GM19238 (cell line): Measurements from ENCODE around the gene BTBD6.

Source experiments
- DNase-seq: peaks from one replicate; pipeline ENCODE4 v3.0.0; 2011; ENCODE audit warnings: low spot score; ENCODE audit not compliant: insufficient read length

The BTBD6 gene

DNA sequence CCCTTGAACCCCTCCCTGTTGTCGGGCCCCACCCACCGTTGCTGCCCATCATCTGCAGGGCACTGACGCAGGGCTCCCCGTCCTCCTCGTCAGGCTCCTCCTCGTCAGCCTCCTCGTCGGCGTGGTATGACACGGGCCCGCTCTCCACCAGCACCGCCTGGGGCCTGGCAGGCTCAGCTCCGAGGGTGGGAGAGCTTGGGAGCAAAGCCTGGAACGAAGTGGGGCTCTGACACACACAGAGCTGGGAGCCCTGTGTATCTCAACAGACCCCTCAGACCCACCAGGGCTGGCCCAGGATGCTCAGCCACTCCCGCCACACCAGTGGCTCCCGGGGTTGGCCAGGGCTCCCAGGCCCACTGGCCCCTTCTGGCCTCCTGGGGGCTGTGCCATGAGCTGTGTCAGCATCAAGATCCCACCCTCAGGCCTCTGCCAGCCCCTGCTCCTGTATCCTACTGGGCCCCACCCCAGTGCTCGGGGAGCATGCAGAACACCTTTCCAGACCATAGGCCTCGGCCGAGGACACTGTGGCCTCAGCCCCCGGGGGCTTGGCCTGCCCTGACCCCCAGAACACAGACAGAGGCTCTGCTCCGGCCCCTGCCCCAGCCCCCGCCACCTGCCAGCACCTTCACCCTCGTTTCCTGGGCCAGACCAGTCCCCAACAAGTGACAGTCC is 37.1 kb upstream of the BTBD6 start:
- no peak for DNase-seq

DNA sequence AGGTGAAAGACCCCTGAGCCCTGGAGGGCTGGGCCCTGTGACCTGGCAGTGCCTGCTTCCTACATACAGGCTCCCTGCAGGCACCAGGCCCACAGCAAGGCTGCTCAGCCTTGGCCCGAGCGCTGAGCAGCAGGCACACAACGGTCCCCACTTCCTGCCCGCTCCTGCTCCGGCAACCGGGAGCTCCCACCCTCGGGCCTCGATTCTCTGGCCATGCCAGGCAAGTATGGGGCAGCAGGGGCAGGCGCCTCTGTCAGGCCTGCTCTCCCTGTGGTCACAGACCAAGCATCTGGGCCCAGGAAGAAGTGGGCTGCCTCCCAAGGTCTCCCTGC is 36.6 kb upstream of the BTBD6 start:
- DNase-seq: no peak

DNA sequence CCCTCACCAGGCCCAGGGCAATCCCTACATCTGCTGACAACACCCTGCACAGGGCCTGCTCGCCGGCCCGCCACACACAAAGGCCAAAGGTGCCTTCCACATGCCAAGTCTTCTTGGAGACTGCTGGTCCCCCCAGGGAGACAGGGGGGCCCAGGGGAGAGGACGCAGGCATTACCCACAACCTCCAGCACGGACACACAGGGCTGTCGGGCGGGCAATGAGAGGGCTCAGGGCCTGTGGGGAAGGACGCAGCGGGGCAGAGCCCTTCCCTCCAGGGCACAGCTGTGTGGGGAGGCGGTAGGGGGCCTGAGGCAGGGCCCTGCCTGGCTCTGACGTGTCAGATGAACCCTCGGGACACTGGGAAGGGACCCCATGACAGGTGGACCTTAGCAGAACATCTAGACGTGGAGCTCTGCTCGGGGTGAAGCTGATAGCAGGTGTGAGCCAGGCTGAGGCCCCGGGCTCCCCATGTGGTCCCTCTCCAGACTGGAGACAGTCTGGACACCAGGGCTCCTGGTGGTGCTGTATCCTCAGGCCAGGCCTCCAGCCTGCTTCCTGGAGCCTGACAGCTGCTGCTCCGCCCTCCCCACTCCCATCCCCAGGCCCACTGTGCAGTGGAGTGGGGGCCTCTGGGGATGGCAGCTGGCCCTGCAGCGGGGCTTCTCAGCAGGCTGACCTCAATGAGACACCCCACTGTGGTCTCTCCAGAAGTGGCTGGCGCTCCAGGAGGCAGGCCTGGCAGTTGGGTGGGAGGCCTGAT is 35.6 kb upstream of the BTBD6 start:
- no peak for DNase-seq

DNA sequence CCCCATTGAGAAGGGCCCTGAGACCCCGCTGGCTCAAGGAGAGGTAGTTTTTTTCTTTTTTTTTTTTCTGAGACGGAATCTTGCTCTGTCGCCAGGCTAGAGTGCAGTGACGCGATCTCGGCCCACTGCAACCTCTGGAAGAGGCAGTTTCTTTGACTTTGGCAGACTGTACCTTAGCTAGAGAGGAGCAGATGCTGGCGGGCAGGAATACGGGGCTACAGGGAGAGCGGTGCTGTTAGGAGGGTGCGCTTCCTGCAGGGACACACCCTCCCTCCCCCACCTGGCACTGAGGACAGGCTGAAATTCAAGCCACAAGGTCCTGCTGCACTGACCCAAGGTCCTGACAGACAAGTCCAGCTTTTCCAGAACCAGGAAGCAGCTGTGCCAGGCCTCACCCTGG is 35.0 kb upstream of the BTBD6 start:
- DNase-seq: no peak

DNA sequence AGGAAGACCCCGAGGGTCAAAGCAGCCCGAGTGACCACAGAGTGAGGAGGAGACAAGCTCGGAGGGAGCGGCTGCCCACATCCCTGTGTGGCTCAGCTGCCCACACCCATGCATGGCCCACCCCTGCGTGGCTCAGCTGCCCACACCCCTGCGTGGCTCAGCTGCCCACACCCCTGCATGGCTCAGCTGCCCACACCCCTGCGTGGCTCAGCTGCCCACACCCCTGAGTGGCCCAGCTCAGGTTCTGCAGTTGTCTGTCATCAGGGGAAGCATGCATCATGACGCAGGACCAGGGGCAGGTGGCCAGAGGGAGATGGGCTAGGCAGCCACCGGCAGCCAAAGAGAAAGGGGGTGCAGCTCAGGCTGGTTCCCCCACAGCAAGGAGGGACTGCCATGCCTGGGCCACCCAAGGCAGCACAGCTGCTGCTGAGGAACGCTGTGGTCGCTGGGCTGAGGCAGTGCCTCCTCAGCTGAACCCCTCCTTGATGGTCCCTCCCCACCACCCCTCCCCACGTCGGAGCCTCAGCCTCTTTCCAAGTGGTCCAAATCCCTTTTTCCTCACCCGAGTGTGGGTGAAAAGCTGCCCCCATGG is 33.9 kb upstream of the BTBD6 start:
- no peak for DNase-seq

DNA sequence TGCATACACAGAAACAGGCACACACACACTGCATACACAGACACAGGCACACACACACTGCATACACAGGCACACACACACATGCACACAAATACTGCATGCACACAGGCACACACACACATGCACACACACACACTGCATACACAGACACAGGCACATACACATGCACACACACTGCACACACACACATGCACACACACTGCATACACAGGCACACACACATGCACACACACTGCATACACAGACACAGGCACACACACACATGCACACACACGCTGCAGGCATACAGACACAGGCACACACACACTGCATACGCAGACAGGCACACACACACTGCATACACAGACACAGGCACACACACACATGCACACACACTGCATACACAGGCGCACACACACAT is 32.7 kb upstream of the BTBD6 start:
- no peak for DNase-seq

DNA sequence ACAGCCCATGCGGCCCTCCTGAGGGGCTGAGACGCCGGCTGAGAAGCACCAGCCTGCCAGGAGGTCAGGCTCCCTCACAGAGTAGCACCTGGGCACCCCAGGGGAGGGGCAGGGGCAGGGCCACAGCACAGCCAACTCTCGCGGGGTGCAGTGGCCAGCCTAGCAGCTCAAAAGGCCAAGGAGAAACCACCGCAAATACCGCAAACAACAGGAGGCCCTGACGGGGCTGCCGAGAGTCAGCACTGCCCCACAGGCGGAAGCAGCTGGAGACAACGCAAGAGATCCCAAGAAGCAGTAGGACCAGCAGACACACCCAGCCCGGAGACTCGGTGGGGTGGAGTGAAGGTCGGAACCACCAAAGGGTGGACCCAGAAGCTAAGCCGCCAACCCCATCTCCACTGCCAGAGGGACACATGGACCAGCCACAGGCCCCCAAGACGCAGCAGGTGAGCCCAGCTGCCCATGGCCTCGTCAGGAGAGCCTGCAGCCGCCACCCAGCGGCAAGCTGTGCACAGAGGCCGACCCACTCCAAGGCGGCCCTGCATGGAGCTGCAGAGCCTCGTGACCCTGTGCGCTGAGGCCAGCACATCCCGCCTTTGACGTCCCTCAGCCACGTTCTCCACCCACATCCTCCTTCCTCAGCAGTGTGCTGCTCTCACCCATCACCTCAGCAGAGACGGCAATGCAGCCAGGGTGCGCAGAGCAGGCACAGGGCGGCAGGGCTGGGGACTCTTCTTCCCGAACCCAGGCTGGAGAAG is 31.7 kb upstream of the BTBD6 start:
- DNase-seq: no peak

DNA sequence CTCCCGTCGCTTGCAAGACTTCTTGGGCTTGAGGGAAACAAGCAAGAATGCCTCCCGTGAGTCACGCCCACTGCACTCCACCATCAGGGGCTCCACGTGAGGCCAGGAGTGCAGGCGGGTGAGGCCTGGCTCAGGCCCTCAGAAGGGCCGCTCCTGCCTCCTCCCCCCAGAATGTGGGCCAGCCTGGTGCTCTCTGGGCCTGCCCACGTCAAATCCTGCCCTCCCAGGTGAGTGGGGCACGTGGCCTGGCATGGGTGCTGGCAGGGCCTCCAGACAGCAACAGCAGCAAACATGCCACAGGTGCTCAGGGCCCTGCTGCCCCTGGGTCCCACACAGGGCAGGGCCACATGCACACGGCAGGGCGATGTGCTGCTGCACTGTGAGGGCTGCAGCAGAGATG is 30.6 kb upstream of the BTBD6 start:
- no peak for DNase-seq

DNA sequence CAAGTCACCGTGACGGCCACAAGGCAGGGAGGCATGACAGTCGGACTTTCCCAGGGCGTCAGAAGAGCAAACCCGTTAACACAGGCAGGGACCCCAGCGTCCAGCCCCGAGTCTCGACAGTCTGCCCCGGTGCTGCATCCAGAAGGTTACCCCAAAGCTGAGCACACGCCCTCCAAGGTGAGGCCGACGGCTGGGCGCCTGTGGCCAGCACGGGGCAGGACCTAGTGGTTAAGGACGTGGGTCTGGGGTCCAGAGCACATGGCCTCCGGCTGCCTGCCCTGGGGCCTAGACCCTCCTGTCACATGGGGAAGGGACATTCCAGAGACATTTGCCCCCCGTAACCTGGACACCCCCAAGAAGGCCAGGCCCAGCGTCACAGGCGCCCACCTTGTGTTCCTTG is 29.7 kb upstream of the BTBD6 start:
- no peak for DNase-seq

DNA sequence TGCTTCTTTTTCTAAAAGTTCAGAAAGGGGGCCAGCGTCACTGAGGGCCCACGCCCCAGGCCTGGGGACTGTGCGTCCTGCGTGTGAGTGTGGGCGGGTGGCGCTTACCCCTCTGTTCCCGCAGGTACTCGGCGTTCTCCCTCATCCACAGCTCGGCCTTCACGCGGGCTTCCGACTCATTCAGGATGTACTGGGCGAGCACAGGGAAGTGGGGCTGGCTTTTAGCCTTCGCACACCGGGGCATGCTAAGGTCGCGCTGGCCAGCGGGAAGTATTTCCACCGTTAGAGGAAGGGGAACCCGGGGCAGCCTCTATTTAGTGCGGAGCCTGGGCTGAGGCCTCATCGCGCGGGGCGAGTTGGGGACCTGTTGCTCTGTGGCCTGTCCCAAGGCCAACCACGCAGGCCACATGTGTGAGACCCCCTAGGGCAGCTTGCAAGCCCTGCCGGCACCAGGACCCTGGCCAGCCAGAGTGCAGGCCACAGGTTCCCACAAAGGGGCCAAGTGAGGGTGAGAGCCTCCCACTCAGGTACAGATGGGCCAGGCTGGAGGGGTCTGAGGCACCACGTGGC is 29.2 kb upstream of the BTBD6 start:
- DNase-seq: no peak

DNA sequence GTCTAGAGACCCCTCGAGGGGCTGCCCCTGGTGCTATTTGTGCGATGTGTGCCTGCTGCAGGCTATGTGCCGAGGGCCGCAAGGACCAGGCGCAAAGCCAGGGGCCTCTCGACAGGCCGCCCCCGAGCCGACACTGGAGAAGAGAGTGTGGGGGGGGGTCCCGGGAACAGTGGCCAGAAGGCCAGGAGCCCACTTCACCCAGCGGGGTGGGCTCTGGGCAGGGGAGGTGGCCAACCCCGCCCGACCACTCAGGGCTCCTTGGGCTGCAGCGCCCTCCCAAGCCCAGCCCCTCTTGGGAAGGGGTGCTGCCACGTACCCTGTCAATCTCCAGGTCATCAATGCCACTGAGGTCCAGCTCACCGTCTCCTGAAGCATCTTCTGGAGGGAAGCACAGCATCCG is 28.6 kb upstream of the BTBD6 start:
- no peak for DNase-seq

DNA sequence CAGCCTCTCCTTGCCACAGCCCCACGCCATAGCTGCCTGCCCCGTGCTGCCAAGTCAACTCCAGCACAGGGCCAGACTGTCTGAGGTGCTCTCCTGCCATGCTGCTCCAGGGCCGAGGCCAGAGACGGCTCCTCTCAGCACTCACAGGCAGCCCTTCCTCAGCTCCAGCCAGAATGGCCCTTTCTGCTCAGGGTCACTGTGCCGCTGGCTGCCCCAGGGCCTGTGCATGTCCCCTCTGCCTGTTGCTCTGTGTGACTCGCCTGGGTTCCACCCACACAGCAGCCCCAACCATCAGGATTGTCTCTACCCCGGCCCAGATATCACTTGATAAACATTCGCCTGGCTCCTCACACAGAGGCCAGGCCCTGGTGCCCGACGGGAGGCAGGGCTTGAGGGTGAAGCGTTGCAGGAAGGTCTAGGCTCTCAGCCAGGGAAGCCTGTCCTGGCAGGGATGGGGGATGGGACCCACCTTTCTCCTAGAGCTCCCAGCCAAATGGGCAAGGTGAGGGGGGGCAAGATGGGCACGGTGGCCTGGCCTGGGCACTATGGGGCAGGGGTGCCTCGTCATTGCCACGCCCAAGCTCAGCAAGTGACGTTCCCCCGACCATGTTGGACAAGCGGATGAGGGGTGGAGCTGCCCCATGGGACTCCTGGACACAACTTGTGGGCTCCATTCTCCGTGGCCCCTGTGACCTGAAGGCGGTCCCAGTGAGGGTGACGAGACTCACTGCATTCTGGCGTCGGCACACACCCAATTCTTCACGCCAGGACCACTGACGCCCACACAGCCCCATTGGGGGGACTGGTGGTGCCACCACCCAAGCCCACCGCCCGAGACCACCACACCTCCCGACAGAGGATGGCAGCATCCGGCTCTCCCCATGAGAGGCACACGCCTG is 27.4 kb upstream of the BTBD6 start:
- no peak for DNase-seq

DNA sequence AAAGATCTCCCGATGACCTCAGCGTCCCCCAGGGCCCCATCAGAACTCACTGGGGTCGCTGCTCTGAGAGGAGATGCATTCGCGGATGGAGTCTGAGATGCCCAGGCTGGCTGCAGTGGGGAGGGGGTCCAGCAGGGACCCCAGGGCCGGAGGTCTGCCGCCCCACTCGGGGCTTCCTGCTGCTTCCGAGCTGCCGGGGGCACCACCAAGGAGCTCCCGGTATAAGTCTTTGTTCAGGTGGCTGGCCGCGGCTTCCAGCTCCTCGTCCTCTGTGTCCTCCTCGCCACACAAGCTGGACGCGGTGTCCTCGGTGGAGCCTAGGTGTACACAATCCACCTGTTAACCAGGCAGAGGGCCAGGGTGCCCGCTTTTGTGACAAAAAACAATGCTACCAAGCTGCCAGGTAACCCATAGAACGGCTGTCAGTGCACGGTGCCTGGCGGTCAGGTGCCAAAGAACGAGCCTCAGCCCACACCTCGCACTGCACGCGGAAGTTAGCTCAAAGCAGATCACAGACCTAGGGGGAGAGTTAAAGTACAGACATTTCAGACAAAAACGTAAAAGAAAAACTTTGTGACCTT is 26.6 kb upstream of the BTBD6 start:
- no peak for DNase-seq

DNA sequence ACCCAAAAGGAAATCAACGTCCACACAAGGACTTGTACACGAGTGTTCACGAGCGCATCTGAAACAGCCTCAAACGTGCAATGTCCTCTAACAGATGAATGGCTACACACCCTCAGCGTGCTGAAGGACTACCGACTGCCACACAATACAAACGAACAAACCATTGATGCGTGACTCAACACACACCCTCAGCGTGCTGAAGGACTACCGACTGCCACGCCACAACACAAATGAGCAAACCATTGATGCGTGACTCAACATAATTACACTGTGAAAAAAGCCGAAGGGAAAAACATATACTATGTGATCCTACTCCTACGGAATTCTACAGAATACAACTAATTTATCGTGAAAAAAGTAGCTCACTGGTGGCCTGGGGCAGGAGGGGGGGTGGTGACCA is 25.1 kb upstream of the BTBD6 start:
- DNase-seq: no peak

DNA sequence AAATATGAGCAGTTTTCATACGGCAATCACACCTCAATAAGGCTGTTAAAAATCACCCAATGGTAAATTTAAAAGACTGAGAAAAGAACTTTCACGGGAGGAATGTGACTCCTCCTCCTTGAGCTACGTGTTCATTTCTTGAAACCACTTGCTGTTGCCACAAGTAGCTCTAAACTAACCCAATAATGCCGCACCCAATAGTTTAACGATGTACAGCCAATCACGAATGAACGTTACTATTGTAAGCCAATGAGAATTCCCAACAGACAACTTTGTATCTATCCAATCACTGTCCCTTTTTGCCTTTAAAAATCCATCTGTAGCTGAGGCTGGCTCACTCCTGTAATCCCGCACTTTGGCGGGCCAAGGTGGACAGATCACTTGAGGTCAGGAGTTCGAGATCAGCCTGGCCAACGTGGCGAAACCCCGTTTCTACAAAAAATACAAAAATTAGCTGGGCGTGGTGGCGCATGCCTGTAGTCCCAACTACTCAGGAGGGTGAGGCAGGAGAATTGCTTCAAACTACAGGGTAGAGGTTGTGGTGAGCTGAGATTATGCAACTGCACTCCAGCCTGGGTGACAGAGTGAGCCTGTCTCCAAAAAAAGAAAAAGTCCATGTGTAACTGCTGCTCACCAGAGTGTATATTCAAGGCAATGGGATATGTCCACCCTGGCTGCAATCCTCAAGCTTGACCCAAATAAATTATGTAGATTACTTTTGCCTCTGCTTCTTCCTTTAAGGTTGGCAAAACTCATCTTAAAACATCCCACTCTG is 24.4 kb upstream of the BTBD6 start:
- no peak for DNase-seq

DNA sequence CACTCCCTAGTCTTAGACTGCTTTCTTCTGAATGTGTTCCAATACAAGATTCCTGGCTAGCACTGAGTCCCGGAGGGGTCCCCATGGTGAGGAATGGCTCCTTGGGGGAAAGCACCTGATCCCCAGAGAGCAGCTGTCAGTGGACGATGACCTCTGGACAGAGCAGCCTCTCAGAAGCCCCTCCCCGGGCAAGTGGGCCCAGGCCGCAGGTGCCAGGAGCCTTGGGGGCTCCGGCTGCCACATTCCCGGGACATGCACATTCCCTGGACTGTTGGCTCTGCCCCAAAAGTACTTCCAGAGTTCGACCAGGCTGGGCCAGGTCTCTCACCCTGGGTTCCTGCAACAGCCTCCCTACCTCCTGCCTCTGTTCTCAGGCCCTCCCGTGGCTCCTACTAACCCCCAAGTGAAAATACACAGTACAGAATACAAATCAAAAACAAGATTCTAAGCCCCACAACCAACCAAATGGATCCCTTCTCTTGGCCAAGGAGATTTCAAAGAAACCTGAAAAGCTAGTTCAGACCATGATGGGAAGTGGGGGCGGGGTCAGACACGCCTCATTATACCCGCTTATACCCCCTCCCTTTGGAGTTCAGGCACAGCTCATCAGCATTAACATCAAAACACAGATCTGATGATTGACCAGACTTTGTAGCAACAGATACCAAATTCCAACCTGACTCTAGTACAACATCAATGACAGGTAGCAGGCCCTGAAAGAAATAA is 23.3 kb upstream of the BTBD6 start:
- no peak for DNase-seq

DNA sequence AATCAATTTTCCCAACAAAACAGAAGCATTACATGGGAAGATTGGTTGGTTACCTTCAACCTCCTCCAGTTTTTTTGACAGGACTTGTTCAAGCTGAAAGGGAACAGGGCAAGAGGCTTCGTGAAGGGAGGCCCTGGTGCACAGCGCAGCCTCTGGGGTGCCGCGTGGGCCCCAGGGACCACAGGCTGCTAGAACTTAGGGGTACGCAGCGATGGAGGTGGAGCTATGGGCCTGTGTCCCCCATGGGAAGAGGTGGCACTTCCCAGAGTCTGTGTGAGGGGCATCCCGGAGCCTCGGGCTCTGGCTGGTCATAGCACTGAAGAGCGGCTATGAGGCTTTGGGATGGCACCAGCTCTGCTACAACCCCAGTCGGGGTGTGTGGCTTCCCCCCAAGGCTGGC is 22.1 kb upstream of the BTBD6 start:
- DNase-seq: no peak

DNA sequence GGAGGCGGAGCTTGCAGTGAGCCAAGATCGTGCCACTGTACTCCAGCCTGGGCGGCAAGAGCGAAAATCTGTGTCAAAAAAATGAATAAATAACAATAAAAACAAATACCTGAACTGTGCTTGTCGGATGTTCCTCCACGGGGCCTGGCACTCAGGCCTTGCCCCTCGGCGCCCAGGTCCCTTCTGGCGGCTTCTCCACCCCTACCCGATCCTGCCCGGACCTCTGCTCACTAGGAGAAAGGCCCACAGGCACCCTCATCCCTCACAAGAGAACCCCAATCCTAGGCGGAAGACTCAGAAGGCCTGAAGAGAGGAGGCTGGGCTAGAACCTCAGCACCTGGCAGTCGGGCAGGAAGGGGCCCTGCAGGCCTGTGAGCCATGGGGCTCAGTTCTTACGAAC is 21.0 kb upstream of the BTBD6 start:
- DNase-seq: no peak

DNA sequence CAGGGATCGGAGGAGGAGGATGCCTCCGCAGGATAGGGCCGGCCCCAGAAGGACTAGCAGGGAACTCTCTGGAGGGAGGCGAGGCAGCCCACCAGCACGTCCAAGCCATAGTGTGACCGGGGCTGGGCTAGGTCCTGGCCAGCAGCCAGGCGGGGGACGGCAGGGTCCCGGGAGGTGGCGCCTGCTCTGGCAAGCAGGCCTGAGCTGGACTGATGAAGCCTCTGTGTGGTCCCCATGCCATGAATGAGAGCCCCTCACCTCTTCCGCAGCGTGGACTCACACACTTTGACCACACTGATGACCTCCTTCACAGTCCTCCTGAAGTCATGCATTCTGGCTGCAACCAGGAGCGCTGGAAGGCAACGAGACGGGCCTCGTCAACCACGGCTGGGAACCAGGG is 19.8 kb upstream of the BTBD6 start:
- DNase-seq: no peak
